Stimulated activated CD4-positive, alpha-beta T cell treated with anti-CD3 and anti-CD28 coated beads, Interleukin-1b, Interleukin-23, amount 100 ng/mL, for 48 hours (primary cell): ENCODE results near the gene CCR3.
A peak's percentile ranks its signal among the peaks of the same experiment; 100 is the strongest.

Experiments used
- DNase-seq: peaks from one replicate; pipeline ENCODE4 v3.0.0-alpha.2; 2020

The CCR3 gene

DNA sequence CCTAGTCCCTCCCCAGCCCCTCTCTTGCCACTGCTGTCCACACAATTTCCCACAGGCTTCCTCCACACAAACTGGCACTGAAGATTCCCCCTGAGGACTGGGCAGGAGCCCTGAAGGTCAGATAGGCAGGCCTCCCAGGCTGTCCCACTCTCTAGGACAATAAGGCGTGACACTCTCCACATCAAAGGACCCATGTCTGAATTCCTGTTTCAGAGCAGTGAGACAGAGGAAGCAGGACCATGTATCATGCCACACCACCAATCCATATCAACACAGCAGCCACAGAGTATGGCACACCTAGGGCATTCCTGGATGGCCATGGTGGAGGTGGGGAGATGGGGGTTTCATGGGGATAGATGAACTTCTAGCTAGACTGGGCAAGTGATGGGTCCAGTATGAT, 20.3 kb upstream of the CCR3 start:
- DNase-seq: no peak

- no peak for DNase-seq
Measured at GRCh38 chr3:46222435-46223161, 19.7 kb upstream of the CCR3 start.

DNA sequence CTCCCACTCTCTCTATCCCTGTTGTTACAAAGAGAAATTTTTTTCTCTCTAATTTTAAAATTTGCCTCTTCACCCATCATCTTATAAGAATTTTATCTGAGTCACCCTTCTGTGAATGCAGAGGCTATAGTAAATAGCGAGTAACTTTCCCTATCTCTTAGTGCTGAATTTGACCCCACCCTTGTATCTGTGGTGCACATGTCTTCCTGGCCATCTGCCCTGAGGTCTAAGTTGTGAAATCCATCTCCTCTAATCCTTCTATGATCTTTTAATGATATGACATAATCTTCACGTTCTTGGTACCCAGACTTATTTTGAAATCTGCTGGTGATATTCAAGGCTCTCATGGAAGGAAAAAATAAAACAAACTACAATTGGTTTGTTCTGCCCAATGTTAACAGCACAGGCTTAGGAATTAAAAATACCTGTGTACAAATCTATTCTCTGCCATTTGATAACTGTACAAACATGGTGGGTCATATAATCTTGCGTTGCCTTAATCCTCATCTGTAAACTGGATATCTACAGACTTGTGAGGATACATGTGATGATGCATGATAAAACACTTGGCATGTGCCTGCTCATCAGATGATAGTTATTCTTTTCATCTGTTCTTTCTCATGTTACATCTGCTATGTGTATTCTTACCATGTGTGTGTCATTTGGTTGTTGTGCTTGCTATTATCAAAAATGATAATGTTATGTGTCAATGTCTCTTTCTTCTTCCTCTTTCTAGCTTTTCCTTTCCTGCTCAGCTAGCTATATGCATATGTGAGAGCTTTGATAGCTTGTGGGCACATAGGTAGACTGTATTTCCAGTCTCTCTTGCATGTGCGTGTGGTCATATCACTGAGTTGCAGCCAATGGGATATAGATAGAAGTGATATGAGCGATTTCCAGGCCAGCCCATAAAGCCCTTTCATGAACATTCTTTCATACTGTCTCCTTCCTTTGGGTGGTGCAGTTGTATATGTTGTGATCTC, 13.7 kb upstream of the CCR3 start:
- DNase-seq: no peak

- no peak for DNase-seq
Measured at GRCh38 chr3:46231323-46231722, 10.9 kb upstream of the CCR3 start.

DNA sequence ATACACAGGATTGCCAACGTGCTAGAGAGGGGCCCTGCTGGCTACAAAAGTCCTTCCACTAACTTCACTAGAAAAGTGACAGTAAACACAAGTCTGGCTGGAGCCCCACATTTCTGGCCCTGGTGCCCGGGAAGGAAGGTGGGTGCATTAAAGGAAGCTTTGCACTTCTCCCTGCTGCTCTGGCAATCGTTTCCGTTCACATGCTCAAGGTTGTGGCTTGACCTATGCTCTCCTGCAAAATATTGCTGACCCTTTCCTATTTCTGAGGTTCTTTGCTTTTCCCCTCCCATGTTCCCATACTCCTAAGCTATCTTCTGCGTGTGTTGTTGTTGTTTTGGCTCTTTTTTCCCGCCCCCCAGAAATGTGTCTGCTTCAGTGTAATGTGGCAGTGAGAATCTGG, 9.1 kb upstream of the CCR3 start:
- DNase-seq: no peak

- no peak for DNase-seq
Measured at GRCh38 chr3:46235425-46235824, 6.8 kb upstream of the CCR3 start.

DNA sequence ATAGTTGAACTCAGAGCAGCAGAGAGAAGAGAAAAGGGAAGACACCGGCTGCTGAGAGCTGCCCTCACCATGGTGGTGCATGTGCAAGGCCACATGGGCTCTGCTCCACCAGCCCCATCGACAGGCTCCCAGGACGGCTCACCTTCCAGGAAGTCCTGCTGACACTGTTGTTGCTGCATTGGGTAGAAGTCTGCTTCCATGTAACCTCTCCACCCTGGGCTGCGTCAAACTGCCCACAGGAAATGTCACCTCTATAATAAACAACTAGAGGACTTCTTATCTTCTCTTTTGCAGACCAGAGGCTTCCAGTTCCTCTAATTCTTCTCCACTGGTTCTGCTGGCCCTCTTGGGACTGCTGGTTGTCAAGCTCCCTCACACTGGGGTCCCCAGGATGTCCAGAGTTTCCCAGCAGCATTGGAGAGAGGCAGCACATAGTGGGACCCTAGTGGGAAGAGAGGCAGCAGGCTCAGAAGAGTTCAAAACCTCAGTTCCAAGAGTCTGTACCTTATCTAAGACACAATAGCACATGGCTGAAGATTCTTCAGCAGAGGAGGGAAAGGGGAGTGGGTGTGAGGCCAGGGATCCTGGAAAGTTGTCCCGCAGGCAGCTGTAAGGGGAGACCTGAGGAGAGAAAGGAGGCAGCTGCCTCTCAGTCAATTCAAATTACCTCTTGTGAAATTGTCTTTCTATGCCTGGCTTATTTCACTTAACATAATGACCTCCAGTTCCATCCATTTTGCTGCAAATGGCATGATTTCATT, 5.8 kb upstream of the CCR3 start:
- DNase-seq: no peak

DNA sequence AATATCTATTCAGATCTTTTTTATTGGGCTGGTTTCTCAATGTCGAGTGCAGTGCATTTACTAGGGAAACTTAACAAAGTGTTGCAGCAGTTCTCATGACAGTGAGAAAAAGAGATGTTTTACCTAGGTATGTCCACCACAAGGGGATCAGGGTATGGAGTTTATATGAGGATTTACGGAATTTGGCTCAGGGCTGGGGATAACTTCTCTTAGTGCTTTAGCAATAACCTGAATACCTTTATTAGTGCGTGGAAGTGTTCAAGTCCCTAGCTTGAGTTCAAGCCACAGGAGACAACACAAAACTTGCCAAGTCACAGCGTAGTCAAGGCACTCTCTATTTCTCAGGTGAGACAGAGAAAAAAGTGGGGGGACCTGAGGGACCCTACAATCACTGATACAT, 3.9 kb upstream of the CCR3 start:
- no peak for DNase-seq

DNA sequence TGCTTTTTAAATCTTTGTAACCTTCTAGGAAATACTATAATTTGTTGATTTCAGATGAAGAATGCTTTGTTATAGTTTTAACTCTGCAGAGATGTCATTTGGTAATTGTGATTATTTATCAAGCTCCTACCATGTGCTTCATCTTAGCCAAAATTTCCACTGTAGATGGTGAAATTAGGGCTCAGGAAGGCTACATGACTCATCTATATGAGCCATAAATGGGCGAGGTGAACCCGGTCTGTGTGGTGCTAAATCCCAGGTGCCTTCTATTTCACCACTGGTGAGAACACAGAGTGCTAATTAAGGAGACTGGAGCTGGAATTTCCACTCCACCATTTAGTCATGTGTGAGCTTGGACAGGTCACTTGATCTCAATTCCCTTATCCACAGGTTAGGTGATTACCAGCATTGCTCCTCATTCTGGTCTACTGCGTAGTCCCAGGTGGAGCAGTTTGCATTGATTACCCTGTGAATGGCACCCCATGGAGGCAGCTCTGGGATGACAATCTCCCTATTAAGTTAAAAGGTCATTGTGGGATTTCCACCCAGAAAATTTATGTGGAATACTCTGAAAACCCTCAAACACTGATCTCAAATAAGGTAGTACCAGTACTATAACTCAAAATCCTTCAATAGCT, 2.8 kb upstream of the CCR3 start:
- no peak for DNase-seq

GRCh38 chr3:46239952-46240351, 2.3 kb upstream of the CCR3 start:
- no peak for DNase-seq

DNA sequence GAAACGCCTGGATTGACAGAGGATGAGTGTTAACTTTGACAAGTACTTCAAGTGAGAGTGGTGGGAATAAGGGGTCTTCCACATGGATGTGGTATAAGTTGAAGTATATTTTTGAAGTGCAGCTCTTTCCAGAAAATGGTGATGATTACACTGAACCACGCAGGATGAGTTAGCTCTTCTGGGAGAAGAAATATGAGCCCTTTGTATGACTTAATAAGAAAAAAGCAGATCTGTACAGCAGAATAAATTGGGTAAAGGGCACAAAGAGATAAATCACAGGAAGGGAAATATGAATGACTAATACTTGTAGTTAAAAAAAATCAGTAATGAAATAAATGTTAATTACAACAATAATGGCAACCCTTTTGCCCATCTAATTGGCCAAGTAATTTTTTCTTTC, 1.3 kb downstream of the CCR3 start:
- DNase-seq: no peak

DNA sequence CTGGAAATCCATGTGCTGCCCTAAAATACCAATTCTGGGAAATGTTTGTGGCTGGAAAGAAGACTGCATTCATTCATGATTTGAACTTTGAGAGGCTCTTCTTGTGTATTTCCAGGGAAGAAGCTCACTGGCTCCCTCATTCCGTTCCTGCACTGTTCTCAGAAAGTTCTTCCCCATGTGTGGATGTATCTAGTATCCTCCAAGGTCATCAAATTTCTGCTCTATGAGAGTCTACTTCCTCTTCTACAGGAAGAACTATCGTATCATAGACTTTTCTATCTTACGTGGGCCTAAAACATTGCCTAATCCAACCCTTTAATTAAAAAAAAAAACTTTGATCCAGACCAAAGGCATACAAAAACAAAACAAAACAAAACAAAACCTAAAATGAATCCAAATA, 2.9 kb downstream of the CCR3 start:
- no peak for DNase-seq

- no peak for DNase-seq
Measured at GRCh38 chr3:46252980-46253379, 10.7 kb downstream of the CCR3 start.

DNA sequence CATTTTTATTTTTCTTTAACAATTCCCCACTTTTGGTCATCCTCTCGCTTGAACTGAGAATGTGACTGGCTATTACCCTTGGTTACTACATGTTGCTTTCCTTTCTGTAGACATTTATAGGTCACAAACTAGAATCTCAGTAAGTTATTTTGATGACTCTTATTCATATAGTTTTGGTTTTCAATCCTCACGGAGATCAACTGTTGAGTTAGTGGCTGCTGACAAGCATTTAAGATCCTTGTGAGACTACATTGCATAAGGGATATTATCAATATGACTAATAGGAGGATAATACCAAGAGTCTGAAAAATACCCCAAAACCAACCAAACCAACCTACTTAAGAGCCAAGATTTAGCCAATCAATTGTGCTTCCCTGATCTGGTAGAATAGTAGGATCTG, 16.3 kb downstream of the CCR3 start:
- DNase-seq: no peak

GRCh38 chr3:46261926-46262594, 19.8 kb downstream of the CCR3 start:
- no peak for DNase-seq

DNA sequence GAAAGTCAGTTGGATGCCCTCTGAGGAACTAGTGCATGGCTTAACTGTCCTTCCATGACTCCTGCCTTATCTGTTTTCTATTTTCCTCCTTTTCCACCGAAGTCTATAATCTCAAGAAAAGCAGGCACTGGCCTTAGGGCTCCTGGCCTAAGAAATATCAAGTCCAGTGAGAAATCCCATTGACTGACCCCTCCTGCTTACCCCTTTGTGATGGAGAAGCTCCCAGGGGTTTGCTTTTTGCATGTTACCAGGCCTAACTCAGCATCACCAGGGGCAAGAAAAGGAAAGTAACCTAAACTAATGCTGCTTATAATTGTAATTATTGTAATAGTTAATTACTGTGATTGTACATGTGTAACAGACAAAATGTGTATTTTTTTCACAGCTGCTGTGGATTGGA, 21.7 kb downstream of the CCR3 start:
- no peak for DNase-seq

DNA sequence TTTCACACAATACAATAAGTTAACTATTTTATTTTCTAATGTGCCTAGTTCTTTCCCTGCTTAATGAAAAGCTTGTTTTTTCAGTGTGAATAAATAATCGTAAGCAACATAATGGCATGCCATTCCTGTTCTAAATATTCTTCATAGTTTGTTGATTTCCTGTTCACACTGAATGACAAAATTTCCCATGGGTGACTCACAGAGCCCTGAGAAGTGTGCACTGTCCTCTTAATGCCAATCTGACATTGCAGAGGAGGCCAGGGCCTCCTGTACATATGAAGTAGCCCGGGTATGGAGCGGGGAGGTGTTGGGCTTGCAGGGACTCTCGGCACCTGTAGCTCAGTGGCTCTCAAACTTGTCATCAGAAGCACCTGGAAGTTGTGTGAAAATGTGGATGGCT, 24.3 kb downstream of the CCR3 start:
- no peak for DNase-seq

DNA sequence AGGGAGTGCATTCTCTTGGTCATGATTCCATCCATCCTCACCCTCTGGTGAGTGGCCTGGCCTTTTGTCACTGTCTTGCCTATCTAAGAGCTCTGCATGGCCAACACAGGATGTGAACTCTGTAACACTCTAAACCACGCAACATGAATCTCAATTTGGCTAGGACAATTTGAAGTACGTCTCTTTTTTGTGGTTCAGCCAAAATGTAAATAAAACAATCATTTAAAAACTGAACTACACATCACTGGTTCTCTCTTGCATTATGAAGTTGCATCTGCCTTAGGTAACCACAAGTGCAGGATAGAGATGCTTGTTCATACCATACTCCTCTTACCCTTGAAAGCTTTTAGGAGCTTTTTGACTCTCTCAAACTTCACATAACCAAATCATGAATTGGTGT, 27.3 kb downstream of the CCR3 start:
- no peak for DNase-seq

- no peak for DNase-seq
Measured at GRCh38 chr3:46270474-46270873, 28.2 kb downstream of the CCR3 start.

DNA sequence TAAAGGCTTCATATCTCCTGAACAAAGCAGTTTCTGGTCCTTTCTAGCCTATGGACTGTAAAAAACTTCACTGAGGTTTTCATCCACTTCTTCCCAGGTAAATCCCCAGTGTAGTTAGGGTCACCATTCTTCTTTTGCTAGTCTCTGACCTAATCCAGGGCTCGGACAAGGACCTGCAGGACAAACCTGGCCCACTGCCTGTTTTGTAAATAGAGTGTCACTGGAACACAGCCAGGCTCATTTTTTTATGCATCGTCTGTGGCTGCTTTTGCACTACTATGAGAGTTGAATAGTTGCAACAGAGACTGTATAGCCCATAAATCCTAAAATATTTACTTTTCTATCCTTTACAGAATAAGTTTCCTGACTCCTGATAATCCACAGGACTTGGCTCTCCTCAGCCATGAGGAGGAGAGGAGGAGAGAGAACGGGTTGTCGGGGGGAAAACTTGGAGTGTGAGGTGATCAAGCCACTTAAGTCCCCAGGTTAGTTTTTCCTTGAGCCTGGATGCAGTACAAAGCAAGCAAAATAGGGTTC, 29.0 kb downstream of the CCR3 start:
- no peak for DNase-seq

DNA sequence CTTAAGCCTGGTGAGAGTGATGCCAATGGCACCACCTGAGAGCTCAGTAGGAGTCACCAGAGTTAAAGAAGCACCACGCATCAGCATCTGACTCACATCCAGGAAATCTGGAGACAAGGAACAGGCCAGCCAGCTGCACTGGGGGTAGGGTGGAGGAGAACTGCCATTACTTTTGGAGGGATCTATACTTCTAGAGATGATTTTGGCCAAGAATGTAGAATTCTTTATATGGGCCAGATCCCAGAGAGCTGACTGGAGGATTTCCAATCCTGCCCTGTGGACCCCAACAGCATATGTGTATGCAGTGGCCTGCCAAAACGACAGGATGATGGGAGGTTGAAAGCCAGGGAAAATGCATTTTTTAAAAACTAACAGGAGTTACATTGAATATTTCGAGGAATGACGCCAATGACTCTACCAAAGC, 29.8 kb downstream of the CCR3 start:
- no peak for DNase-seq

DNA sequence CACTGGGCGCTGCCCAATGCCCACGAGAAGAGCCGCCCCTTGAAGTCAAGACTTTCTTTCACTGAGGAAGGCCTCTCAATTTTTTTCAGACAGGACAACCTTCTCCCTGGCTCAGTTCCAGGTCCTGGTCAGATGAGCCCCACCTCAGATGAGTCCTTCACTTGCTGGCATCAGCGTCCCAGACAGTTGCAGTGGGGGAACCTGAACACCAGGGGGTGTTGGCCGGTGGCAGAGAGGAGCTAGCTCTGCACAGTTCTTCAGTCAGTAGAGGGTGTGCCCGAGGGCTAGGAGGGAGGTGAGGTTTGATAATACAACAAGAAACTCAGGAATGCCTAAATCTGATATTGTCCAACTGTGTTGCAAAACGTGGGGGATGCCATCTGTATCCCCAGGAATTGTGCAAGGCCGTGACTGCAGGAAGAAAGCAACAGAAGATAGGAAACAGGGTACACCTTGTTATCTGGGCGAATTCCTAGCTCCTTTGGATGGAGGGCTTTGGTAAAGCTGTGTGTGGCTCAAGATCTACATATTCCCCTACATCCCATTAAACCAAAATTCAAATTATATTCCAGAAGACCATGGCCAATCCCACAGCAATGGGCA, 34.3 kb downstream of the CCR3 start:
- peak; percentile 76 for DNase-seq
